Activated CD4-positive, alpha-beta T cell treated with anti-CD3 and anti-CD28 coated beads for 36 hours (primary cell): ENCODE results near the gene CALY. TPM values are rescaled to one million over a fixed set of nuclear protein-coding genes. Genes with fewer than 3 reads are reported as not detected.
"Not testable (repeated sequence)": the region's sequence is repeated elsewhere in the genome, so short reads cannot be mapped to it uniquely, and the experiment has no call there.

Source experiments
- ATAC-seq: fragments of 200-7000 bp; cut with Tn5 transposase; one replicate; pipeline ENCODE4 v1.10.0; 2021; ENCODE audit warnings: mild to moderate bottlenecking, moderate library complexity
- CTCF ChIA-PET: fragments of 350-600 bp; sonication (Branson Sonifier 250); formaldehyde crosslinking; loops from one replicate; lab custom pipeline; 2021; ENCODE audit warnings: antibody characterized with exemption; lab: Charles Lee
- POLR2A ChIA-PET: fragments of 350-600 bp; sonication (Branson Sonifier 250); formaldehyde crosslinking; loops from one replicate; lab custom pipeline; 2021; ENCODE audit warnings: antibody characterized with exemption, inconsistent platforms; lab: Charles Lee
- DNase-seq: peaks from one replicate; pipeline ENCODE4 v3.0.0-alpha.2; 2020
- H3K27ac Mint-ChIP-seq: one replicate; pipeline ENCODE4 v1.8.0; 2021; ENCODE audit warnings: mixed read lengths
- H3K27me3 Mint-ChIP-seq: one replicate; pipeline ENCODE4 v1.8.0; 2021; ENCODE audit warnings: mixed read lengths
- H3K36me3 Mint-ChIP-seq: one replicate; pipeline ENCODE4 v1.8.0; 2021; ENCODE audit warnings: low read depth, mixed read lengths
- H3K4me1 Mint-ChIP-seq: one replicate; pipeline ENCODE4 v1.8.0; 2021; ENCODE audit warnings: mixed read lengths
- H3K4me3 Mint-ChIP-seq: one replicate; pipeline ENCODE4 v1.8.0; 2021; ENCODE audit warnings: mild to moderate bottlenecking, moderate library complexity, mixed read lengths
- H3K9me3 Mint-ChIP-seq: one replicate; pipeline ENCODE4 v1.8.0; 2021; ENCODE audit warnings: low read depth, mixed read lengths
- intact Hi-C, 2 experiments: fragments of 100-400 bp; cut with DNase I in 1 of 2; cut with micrococcal nuclease in 1 of 2; formaldehyde crosslinking; loops; one replicate each; pipeline versions ENCODE4 v1.14.2 to v1.15.1; 2022 to 2024; cut with DNase I, micrococcal nuclease
- total RNA-seq, 2 experiments: library from RNA; stranded (reverse); gene quantifications; one replicate each; pipeline ENCODE4 v1.2.3, GENCODE V29; 2021

Gene CALY
- total RNA-seq, 2 experiments from 2014 or later = not detected

DNA sequence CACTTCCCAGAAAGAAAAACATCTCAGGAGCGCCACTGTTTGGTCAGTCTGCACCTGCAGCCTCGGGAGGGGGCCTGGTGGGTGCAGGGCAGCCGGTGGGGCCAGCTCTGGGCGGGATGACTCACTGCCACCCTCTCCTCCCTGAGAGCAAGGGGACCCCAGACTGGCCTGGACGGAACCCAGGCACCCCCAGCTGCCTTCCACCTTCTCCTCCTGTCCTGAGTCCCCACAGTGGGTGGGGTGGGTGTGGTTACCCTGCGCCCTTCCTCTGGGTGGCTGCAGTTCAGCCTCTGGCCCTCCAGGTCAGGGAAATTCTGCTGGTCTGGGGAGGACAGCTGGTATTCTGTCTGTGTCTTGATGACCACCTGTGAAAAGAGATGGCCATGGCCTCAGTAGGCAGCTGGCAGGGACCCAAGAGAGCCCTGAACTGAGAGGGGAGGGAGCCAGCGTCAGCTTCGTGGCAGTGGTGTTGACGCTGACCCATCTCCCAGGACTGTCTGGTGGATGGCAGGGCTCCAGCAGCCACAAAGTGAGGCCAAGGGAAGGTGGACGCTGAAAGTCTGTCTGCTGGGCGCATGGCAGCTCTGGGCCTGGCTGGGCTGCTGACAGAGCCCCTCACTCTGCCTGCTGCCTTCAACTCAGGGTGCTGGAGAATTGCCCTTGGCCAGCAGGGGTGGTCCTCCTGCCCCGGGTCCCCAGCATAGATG, 8.9 kb downstream of the CALY start:
- no peak for ATAC-seq
- POLR2A ChIA-PET = no interaction called here
- Mint-ChIP-seq H3K27me3 (peaks cover 25% of the 10 kb centered on the region), H3K27ac (no peak overlapping the region), H3K4me1 (peaks cover 10% of the 10 kb centered on the region), H3K9me3 (no peaks in the 10 kb centered on the region), H3K4me3 (no peak overlapping the region), H3K36me3 (no peaks in the 10 kb centered on the region)
- no peak for DNase-seq
- CTCF ChIA-PET = interaction anchor here (0.6 to 1.0 kb wide), 2 partner anchors 62 to 697 kb away, joined by 3 to 4 read pairs; no protein-coding TSS in a partner anchor
- intact Hi-C loops = loop anchor here (2.0 to 5.0 kb wide), 3 partner anchors 64 to 194 kb away; partner anchors contain the start of gene MTG1 (in 1 of the 2)

- CTCF ChIA-PET = interaction anchor here (1.0 kb wide), 1 partner anchor 63 kb away, joined by 3 read pairs; no protein-coding TSS in a partner anchor
- intact Hi-C loops = loop anchor here in 1 of 2 experiments (5.0 kb wide), 2 partner anchors 65 to 195 kb away; partner anchors contain the start of gene MTG1
These were observed 9.7 kb downstream of the CALY start for GRCh38 chr10:133326745-133327650.

DNA sequence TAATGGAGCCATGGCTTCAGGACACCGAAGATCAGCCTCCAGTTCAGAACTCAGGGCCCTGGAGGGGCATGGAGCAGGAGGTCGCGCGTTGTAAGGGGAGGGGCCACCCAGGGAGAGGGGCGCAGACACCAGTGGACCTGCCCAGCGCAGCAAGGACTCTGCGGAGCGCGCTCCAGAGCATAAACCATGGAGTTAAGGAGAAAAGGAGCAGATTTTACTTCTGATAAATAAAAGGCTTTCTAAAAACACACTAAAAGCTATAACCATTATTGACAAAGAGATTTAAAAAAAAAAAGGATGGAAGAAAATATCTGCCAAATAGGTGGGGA, 10.5 kb downstream of the CALY start:
- intact Hi-C loops = loop anchor here in 1 of 2 experiments (5.0 kb wide), 2 partner anchors 66 to 196 kb away; partner anchors contain the start of gene MTG1
- Mint-ChIP-seq H3K27ac (no peak overlapping the region), H3K4me1 (peaks cover 10% of the 10 kb centered on the region), H3K4me3 (no peak overlapping the region), H3K36me3 (no peaks in the 10 kb centered on the region), H3K9me3 (no peaks in the 10 kb centered on the region), H3K27me3 (peaks cover 21% of the 10 kb centered on the region)
- ATAC-seq (no peak), DNase-seq (no peak)
- POLR2A ChIA-PET = no interaction called here
- CTCF ChIA-PET = no interaction called here

More at GRCh38 chr10:133326745-133327650, 9.7 kb downstream of the CALY start:
- ATAC-seq = no peak
- Mint-ChIP-seq H3K4me1 (peaks cover 10% of the 10 kb centered on the region), H3K27ac (no peak overlapping the region), H3K27me3 (peaks cover 21% of the 10 kb centered on the region), H3K36me3 (no peaks in the 10 kb centered on the region), H3K4me3 (no peak overlapping the region), H3K9me3 (no peaks in the 10 kb centered on the region)
- POLR2A ChIA-PET = no interaction called here
- no peak for DNase-seq

DNA sequence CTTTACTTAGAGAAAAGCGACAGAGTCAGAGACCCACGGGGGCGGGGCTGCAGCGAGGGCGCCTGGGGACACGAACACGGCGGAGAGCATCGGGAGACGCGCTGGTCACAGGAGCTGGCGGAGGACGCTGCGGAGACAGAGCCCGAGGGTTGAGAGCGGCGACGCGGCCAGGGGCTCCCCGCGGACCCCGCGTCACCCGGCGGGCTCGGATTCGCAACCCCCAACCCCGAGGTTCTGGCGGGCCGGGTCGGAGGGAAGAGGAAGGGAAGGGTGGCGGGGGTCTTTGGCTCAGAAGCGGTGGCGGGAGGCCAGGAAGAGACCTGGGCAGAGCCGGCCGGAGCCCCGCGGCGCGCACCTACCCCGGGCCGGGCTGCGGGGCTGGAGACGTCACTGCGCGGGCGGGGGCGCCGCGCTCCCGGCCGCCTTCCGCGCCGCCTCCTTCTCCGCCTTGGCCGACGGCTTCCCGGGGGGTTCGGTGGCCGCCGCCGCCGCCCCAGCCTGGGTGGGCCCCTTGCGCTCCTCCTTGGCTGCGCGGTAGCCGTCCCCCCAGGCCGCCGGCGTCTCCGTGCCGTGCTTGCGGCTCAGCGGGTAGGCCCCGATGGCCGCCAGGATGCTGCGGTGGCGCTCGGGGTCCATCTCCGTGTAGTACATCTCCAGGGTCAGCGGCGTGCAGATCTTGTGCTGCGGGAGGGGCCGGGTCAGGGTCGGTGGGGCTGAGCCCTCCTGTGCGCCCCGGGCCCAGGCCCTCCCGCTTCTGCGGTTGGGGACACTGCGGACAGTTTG, 11.1 kb downstream of the CALY start:
- peaks cover 10% of the 10 kb centered on the region for H3K4me1 Mint-ChIP-seq
- no peak overlapping the region for H3K27ac Mint-ChIP-seq
- peak; percentile 38 for DNase-seq
- no peaks in the 10 kb centered on the region for H3K9me3 Mint-ChIP-seq
- peaks cover 21% of the 10 kb centered on the region for H3K27me3 Mint-ChIP-seq
- no peak for ATAC-seq
- H3K36me3 Mint-ChIP-seq = no peaks in the 10 kb centered on the region
- ChIA-PET POLR2A (no interaction called here), CTCF (no interaction called here)
- peak overlapping the region; percentile 57 for H3K4me3 Mint-ChIP-seq
- intact Hi-C loops = loop anchor here (2.0 to 5.0 kb wide), 3 partner anchors 53 to 197 kb away; partner anchors contain the start of genes MTG1 (in 1 of the 2) and PAOX (in 1 of the 2)

- Mint-ChIP-seq H3K4me1 (peaks cover 10% of the 10 kb centered on the region), H3K27me3 (peaks cover 25% of the 10 kb centered on the region), H3K9me3 (no peaks in the 10 kb centered on the region), H3K27ac (no peak overlapping the region), H3K4me3 (no peak overlapping the region), H3K36me3 (no peaks in the 10 kb centered on the region)
- DNase-seq (no peak), ATAC-seq (no peak)
- intact Hi-C loops = loop anchor here (1.0 to 5.0 kb wide), 4 partner anchors 16 to 197 kb away; partner anchors contain the start of genes MTG1 (in 1 of the 2) and PAOX (in 1 of the 2)
- POLR2A ChIA-PET = no interaction called here
- CTCF ChIA-PET = interaction anchor here (1.1 to 1.4 kb wide), 2 partner anchors 11 to 32 kb away, joined by 4 to 5 read pairs; no protein-coding TSS in a partner anchor
These were observed 11.8 kb downstream of the CALY start for GRCh38 chr10:133324857-133325260.

DNA sequence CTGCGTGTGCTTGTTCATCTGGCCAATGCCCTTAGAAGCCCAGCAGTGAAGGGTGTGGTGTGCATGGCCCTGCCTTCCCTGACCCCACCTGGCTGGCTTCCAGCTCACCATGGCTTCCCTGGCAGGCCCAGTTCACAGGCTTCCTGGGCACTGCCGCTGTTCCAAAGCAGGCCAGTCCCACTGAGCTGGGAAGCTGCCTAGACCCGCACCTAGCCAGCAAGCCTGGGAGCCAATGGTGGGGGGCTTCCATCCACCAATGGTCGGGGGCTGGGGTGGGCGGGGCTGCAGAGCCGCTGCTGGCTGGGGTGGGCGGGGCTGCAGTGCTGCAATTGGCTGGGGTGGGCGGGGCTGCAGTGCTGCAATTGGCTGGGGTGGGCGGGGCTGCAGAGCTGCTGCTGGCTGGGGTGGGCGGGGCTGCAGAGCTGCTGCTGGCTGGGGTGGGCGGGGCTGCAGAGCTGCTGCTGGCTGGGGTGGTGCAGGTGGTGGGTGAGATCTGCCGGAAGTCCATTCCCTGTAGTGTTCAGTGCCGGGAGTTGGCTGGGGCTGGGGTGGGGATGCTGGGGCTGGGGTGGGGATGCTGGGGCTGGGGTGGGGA, 12.4 kb downstream of the CALY start:
- ChIA-PET CTCF (interaction anchor here (0.8 to 1.4 kb wide), 3 partner anchors 10 to 670 kb away, joined by 3 to 5 read pairs (median 4); no protein-coding TSS in a partner anchor), POLR2A (no interaction called here)
- peaks cover 26% of the 10 kb centered on the region for H3K27me3 Mint-ChIP-seq
- H3K9me3 Mint-ChIP-seq = no peaks in the 10 kb centered on the region
- ATAC-seq = peak; percentile 85
- H3K36me3 Mint-ChIP-seq = no peaks in the 10 kb centered on the region
- H3K4me1 Mint-ChIP-seq = peaks cover 7% of the 10 kb centered on the region
- intact Hi-C loops = loop anchor here in 1 of 2 experiments (1.0 to 2.0 kb wide), 2 partner anchors 15 to 55 kb away; partner anchors contain the start of gene PAOX
- no peak overlapping the region for H3K4me3 Mint-ChIP-seq
- H3K27ac Mint-ChIP-seq = no peak overlapping the region
- peak; percentile 84 for DNase-seq

DNA sequence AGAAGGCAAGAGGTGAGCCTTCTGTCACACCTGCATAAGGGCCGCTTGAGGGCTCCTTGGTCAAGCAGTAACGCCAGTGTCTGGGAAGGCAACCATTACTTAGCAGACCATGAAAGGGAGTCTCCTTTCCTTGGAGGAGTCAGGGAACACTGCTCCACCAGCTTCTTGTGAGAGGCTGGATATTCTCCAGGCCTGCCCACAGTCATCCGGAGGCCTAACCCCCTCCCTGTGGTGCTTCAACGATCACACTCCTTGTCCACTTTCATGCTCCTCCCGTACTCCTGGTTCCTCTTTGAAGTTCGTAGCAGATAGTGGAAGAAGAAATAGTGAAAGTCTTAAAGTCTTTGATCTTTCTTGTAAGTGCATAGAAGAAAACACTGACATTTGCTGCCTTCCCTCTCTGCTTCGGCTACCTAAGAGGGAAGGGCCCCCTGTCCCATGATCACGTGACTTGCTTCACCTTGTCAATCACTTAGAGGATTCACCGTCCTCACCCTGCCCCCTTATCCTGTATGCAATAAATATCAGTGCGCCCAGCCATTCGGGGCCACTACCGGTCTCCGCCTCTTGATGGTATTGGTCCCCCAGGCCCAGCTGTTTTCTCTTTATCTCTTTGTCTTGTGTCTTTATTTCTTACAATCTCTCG, 14.5 kb downstream of the CALY start:
- H3K9me3 Mint-ChIP-seq, H3K4me3 Mint-ChIP-seq, H3K4me1 Mint-ChIP-seq, POLR2A ChIA-PET, intact Hi-C loops, DNase-seq, H3K27ac Mint-ChIP-seq, ATAC-seq, H3K36me3 Mint-ChIP-seq: not testable (repeated sequence)
- CTCF ChIA-PET = interaction anchor here (0.6 kb wide), 1 partner anchor 33 kb away, joined by 3 read pairs; no protein-coding TSS in a partner anchor
- peaks cover 19% of the 10 kb centered on the region for H3K27me3 Mint-ChIP-seq

GRCh38 chr10:133320852-133321422, 15.8 kb downstream of the CALY start:
- H3K9me3 Mint-ChIP-seq, H3K4me3 Mint-ChIP-seq, H3K36me3 Mint-ChIP-seq, H3K27ac Mint-ChIP-seq, H3K4me1 Mint-ChIP-seq, POLR2A ChIA-PET, intact Hi-C loops, ATAC-seq, DNase-seq: not testable (repeated sequence)
- peaks cover 13% of the 10 kb centered on the region for H3K27me3 Mint-ChIP-seq
- CTCF ChIA-PET = interaction anchor here (0.6 to 1.5 kb wide), 2 partner anchors 9 to 381 kb away, joined by 3 to 7 read pairs; no protein-coding TSS in a partner anchor

DNA sequence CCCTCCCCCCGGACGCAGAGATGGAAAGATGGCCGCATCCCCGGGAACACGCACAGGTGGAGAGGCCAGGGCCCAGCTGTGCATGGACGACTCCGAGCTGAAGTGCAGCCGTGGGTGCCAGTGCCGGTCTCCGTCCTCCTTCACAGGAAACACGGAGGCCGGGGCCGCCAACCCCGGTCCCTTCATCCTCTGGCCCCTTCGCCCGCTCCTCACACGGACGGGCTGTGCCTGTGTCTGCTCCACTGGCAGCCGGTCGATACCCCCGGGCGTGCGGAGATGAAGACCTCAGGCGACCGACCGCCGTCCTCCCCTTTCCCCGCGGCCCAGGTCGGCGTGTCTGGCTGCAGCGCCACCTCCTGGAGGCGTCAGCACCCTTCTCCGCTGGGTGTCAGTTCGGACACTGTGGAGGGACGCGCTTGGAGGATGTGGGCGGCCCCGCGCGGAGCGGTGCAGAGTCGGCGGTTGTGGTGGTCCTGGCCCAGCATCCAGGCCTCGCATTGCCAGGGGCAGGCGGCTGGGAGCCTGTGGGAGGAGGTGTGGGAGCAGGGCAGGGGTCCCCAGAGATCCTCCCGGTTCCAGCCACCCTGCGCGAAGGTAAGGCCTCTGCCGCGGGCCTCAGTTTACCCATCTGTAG, 18.1 kb downstream of the CALY start:
- CTCF ChIA-PET = no interaction called here
- Mint-ChIP-seq H3K36me3 (no peaks in the 10 kb centered on the region), H3K4me3 (peak overlapping the region; percentile 51), H3K27ac (no peak overlapping the region), H3K4me1 (peaks cover 9% of the 10 kb centered on the region), H3K27me3 (peaks cover 10% of the 10 kb centered on the region), H3K9me3 (no peaks in the 10 kb centered on the region)
- peak; percentile 85 for DNase-seq
- POLR2A ChIA-PET = no interaction called here
- intact Hi-C loops = loop anchor here (1.0 to 2.0 kb wide), 3 partner anchors 11 to 174 kb away; no protein-coding TSS in a partner anchor
- peak; percentile 95 for ATAC-seq
